Skeletal muscle cell (primary cell): Measurements from ENCODE around the gene C1orf210.
A peak's percentile ranks its signal among the peaks of the same experiment; 100 is the strongest.

Experiments used
- DNase-seq: peaks from one replicate; pipeline ENCODE4 v3.0.0-alpha.2; 2010; ENCODE audit warnings: low read depth
- H3K4me3 ChIP-seq: 2 replicates; pipeline ENCODE4 v1.5.1; 2011; ENCODE audit warnings: low read depth, mild to moderate bottlenecking, control low read depth, low read length, moderate library complexity

The C1orf210 gene

DNA sequence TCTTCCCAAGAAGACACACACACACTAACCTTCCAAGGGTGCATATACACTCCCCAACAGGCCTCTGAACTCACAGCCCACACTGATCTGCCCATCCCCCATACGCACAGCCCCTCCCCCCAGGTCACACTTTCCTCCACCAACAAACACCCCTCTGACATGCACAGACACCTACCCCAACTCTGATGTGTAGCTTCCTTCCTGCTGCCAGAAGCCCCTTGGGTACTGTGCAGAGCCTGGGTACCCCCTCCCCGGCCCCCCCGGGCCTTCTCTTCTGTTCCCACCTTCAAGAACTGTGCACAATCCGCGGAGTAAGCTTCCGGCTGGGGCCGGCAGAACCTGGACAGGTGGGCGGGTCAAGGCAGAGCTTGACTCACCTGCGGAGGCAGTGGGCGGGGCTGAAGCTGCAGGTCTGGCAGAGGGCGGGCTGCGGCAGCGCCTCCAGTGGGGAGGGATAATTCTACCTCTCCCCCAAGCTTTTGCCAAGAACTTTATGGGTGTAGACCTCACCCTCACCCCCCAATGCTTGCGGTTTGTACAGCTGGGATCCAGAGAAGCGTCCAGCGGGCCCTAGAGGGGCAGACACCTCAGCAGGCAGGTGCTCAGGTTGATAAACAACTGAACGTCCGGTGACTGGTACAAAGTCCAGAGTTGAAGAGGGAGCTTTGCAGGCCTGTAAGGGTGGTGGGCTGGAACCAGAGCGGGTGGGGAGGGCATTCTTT is at the start of gene C1orf210:
C1orf210 (minus strand) TSS at position 313 of the 722 bp plus-strand sequence. CDS start 2,311 bp downstream, outside the sequence.
- no peak for DNase-seq
- H3K4me3 ChIP-seq = no peak within 1 kb of the TSS

GRCh38 chr1:43334453-43335205 is 49.2 kb upstream of the C1orf210 start:
- no peak for DNase-seq
- no peak overlapping the region for H3K4me3 ChIP-seq

- no peak overlapping the region for H3K4me3 ChIP-seq
- no peak for DNase-seq
These were observed 46.3 kb upstream of the C1orf210 start for GRCh38 chr1:43331688-43332087.

DNA sequence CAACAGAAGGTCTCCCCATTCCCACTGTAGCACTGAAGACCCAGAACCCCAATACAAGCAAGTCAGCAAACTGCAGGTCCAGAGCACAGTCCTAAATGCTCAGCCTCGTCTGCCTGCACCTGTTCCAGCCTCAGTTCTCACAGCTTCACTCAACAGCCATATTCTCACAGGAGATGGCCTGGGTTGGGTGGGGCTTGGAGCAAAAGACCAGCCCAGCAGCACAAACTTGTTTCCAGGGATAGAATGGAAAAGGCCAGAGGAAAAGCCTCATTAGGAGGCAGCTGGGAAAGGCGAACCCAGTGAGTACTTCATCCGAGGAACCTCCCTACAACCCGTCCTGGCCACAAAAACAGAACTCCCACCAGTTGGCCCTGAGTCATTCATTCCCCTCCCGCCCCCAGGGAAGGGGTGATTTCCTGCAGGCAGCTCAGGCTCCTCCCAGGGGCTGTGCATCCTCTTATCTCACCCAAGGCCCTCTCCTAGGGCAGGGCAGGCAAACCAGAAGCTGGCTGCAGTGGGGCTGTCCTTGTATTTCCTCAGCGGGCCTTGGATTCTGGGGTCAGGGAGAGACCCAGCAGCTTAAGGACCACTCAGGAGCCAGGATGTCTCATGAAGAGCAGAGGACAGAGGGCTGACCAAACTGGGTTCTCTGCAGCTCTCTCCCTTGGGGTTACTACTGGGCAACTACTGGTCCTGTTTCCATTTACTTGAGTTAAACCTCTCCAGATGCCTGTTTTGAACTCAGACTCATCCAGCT is 44.8 kb upstream of the C1orf210 start:
- DNase-seq = peak; percentile 41

GRCh38 chr1:43327549-43328292 is 42.3 kb upstream of the C1orf210 start:
- no peak overlapping the region for H3K4me3 ChIP-seq
- DNase-seq = no peak

More for the DNA sequence above, 44.8 kb upstream of the C1orf210 start:
- no peak overlapping the region for H3K4me3 ChIP-seq

GRCh38 chr1:43325381-43325780 is 40.0 kb upstream of the C1orf210 start:
- DNase-seq = no peak
- no peak overlapping the region for H3K4me3 ChIP-seq

DNA sequence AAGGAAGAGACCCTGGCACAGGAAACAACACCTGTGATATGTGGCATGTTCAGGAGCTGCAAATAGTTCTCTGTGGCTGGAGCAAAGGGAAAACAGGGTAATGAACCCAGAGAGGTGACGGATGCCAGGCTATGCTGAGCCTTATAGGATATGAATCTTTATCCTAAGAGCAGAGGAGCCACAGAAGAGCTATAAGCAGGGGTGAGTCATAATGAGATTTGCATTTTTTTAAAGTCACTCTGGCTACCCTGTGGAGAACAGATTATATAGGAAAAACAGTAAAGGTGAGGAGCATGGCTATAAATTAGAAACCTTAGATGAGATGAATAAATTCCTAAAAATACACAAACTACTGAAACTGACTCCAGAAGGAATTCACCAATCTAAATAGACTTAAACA is 39.4 kb upstream of the C1orf210 start:
- no peak for DNase-seq

DNA sequence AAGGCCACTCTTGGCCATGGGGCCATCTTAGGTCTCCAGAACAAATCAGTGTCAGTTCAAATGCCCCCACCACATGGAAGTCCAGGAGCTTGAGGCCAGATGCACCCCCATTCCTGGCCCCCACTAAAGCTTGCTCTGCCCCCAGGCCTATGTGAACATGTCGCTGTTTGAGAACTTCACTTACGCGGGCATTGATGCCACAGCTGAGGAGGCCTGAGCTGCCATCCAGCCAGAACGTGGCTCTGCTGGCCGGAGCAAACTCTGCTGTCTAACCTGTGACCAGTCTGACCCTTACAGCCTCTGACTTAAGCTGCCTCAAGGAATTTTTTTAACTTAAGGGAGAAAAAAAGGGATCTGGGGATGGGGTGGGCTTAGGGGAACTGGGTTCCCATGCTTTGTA is 37.1 kb upstream of the C1orf210 start:
- DNase-seq = no peak
- no peak overlapping the region for H3K4me3 ChIP-seq

More for the DNA sequence above, 39.4 kb upstream of the C1orf210 start:
- no peak overlapping the region for H3K4me3 ChIP-seq

DNA sequence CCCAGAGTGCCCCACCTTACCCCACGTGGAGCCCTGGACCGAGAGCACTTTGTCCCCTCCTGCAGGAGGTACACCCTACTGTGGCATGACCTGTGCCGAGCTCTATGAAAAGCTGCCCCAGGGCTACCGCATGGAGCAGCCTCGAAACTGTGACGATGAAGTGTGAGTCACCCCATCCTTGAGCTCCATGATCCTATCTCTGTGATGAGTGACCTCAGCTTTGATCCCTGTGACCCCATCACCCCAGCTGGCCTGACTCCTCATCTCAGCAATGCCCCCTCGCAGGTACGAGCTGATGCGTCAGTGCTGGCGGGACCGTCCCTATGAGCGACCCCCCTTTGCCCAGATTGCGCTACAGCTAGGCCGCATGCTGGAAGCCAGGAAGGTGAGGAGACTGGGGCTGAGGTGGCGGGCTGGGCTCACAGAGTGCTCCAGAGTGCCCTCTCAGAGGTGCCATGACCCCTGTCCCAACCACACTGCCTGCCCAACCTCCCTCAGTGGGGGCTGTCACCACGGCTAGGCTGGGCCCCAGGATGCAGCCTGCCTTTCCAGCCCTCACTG is 36.0 kb upstream of the C1orf210 start:
- DNase-seq = no peak
- H3K4me3 ChIP-seq = no peak overlapping the region

DNA sequence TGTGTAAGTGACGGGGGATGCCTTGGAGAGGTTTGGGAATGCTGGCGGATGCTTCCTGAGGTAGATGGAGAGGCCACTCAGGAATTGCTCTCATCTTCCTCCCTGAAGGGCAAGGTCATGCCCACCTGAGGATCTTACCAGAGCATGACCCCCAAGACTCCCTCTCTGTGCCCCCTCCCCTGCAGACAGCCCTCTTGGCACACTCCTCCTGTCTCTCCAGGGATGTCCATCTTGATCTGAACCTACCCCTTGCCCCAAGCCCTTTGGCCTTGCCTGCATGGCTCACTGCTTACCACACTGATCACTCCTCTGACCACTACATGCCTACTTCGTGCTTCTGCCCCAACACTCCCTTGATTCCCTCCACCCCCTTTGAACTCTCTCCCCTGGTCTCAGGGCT is 34.4 kb upstream of the C1orf210 start:
- no peak for DNase-seq

DNA sequence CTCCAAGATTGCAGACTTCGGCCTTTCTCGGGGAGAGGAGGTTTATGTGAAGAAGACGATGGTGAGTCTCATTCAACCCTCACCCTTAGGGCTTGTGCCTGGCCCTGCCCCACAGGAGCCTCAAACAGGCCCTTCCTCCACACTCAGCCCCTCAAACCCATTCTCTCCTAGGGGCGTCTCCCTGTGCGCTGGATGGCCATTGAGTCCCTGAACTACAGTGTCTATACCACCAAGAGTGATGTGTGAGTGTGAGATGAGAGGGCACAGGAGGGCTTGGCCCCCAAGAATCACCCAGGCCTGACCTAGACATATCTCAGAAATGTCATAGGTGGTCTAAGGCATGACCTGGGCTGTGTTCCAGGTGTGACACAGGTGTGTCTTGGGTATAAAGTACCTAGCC is 33.9 kb upstream of the C1orf210 start:
- DNase-seq = no peak
- H3K4me3 ChIP-seq = no peak overlapping the region

More for the DNA sequence above, 34.4 kb upstream of the C1orf210 start:
- H3K4me3 ChIP-seq = no peak overlapping the region

GRCh38 chr1:43318831-43319230 is 33.5 kb upstream of the C1orf210 start:
- no peak overlapping the region for H3K4me3 ChIP-seq
- DNase-seq = no peak

DNA sequence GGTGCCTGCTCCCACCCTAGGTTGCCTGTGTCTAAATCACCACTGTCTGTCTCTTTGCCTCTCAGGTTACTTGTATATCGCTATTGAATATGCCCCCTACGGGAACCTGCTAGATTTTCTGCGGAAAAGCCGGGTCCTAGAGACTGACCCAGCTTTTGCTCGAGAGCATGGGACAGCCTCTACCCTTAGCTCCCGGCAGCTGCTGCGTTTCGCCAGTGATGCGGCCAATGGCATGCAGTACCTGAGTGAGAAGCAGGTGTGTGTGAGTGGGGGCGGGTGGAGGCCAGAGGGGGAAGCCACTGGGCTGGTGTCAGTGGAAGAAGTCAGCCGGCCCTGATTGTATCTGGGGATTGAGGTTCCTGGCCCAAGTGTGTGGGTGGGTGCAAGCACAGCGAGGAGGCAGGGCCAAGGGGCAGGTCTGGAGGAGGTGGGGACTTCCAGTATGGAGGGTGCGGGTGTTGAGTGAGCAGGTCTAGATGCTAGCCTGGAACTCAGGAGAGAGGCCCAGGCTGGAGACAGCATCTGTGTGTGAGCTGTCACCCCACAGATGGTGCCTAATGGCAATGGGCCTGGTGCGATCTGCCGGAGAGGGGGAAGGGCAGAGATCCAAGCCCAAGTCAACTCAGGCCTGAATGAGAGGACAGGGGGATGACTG is 32.6 kb upstream of the C1orf210 start:
- DNase-seq = no peak
- H3K4me3 ChIP-seq = no peak overlapping the region

- H3K4me3 ChIP-seq = no peak overlapping the region
- DNase-seq = no peak
These were observed 31.5 kb upstream of the C1orf210 start for GRCh38 chr1:43316738-43317520.

DNA sequence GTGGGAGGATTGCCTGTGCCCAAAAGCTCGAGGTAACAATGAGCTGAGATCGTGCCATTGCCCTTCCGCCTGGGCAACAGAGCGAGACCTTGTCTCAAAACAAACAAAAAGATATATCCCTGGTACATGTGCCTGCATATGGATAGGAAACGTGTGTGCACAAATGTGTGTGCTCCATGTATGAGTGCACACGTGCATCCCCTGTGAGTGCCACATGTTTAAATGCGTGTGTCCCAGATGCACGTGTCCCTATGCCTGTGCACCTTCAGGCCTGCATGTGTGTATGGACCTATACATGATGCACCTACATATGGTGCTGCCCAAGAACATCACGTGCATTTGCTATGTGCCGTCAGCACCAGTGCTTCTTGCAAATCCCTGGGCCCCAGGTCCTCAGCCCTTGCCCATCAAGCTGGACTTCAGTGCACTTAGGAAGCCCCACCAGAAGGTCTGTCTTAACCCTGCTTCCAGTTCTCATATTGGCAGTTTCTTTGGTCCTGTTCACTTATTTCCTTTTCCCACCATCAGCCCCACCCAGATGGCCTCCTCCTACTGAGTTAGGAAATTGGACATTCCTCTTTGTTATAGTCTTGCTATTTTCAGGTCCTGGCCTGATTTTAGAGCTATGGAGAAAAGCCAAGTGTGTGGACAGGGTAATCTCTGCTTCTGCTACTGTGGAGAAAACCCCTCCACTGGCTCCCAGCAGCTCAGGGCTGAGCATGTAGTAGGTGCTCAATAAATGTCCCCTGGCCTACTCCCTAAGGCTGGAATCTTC is 30.8 kb upstream of the C1orf210 start:
- H3K4me3 ChIP-seq = no peak overlapping the region
- DNase-seq = no peak

DNA sequence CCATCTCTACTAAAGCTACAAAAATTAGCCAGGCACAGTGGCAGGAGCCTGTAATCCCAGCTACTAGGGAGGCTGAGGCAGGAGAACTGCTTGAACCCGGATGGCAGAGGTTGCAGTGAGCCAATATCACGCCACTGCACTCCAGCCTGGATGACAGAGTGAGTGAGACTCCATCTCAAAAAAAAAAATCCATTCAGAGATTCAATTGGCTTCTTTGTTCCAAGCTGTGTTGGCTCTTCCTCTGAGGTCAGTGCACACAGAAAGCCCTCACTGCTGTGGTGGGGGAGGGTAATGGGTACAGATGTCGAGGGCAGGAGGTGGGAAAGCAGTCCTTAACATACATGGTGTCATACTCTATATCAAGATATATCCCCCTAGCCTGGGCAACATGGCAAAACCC is 30.1 kb upstream of the C1orf210 start:
- no peak overlapping the region for H3K4me3 ChIP-seq
- no peak for DNase-seq

- no peak overlapping the region for H3K4me3 ChIP-seq
- no peak for DNase-seq
These were observed 28.9 kb upstream of the C1orf210 start for GRCh38 chr1:43314233-43314632.
